HL-60 (cell line): ENCODE results near the gene AASS.

Source experiments
- CTCF ChIP-seq: IDR thresholded peaks from one replicate; pipeline ENCODE4 v1.5.1; 2011; ENCODE audit warnings: low read length, control low read depth, inconsistent platforms; ENCODE audit not compliant: insufficient read depth
- GABPA ChIP-seq: IDR thresholded peaks from 2 replicates; pipeline ENCODE4 v1.6.1; 2012; ENCODE audit warnings: low read depth
- POLR2AphosphoS5 ChIP-seq: IDR thresholded peaks from 2 replicates; pipeline ENCODE4 v1.6.1; 2012; ENCODE audit warnings: low read depth
- REST ChIP-seq: IDR thresholded peaks from 2 replicates; pipeline ENCODE4 v1.6.1; 2012; ENCODE audit warnings: low read depth; ENCODE audit not compliant: insufficient replicate concordance
- SPI1 ChIP-seq: IDR thresholded peaks from 2 replicates; pipeline ENCODE4 v1.6.1; 2012; ENCODE audit warnings: low read depth, mild to moderate bottlenecking, borderline replicate concordance

- TF ChIP-seq CTCF, result no peak
- no peak for TF ChIP-seq POLR2AphosphoS5
- TF ChIP-seq GABPA, result no peak
- no peak for TF ChIP-seq REST
- TF ChIP-seq SPI1, result no peak
Observed at GRCh38 chr7:122035876-122036275, 108.2 kb downstream of the AASS start.
